Right ventricle myocardium inferior (tissue), 1 donor: Measurements from ENCODE around the gene OSTM1. TPM values are rescaled to one million over a fixed set of nuclear protein-coding genes. Genes with fewer than 3 reads are reported as not detected.
"Not testable (repeated sequence)": the region's sequence is repeated elsewhere in the genome, so short reads cannot be mapped to it uniquely, and the experiment has no call there.

ENCODE experiments used
- ATAC-seq: fragments of 200-7000 bp; cut with Tn5 transposase; one replicate; pipeline ENCODE4 v1.9.1; 2020; ENCODE audit warnings: mild to moderate bottlenecking, moderate library complexity
- DNase-seq: peaks from one replicate; pipeline ENCODE4 v3.0.0; 2021; ENCODE audit errors: missing footprints
- intact Hi-C: fragments of 100-400 bp; cut with DNase I; formaldehyde crosslinking; loops from one replicate; pipeline ENCODE4 v1.11.0; 2022
- total RNA-seq: library from RNA; stranded (reverse); fragmentation: NEBNext Ultra II Directional; extraction: Animal tissue kit (Norgen Biotek cat#: 25700); gene quantifications from one replicate; pipeline ENCODE4 v1.2.1, GENCODE V29; 2021
- donor health status: DM: no; HTN: yes; CAD: no; lungs with severe emphysema.

OSTM1 gene
- total RNA-seq, 1 donor from 2014 or later = 34.8 TPM

- DNase-seq = no peak
- ATAC-seq = no peak
- intact Hi-C loops = no loop called here
These were observed 44.3 kb downstream of the OSTM1 start for GRCh38 chr6:108030211-108030610.

GRCh38 chr6:108029226-108029921 lies 45.2 kb downstream of the OSTM1 start:
- no peak for ATAC-seq
- no peak for DNase-seq
- intact Hi-C loops = no loop called here

DNA sequence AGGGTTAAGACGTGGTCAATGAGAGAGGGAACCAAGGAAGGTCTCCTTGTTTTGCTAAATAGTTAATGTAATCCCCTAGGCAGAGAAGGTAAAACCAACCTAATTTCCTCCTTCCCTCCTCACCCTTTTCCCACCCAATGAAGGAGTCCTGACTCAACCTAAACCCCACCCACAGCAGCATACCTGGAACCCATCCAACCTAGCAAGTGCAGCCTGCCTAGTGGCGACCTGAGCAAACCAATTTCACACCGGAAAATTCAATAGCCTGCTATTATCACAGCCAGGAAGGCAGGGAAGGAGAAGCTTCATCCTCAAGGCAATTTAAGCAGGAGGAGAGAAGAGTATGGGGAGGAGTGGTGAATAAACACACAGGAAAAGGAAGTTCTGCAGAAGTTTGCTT lies 46.9 kb downstream of the OSTM1 start:
- intact Hi-C loops = no loop called here
- ATAC-seq = no peak

GRCh38 chr6:108027056-108027455 lies 47.5 kb downstream of the OSTM1 start:
- no peak for DNase-seq
- ATAC-seq = no peak
- intact Hi-C loops = no loop called here

More for the DNA sequence above, 46.9 kb downstream of the OSTM1 start:
- no peak for DNase-seq

- intact Hi-C loops = no loop called here
- DNase-seq (no peak), ATAC-seq (no peak)
These were observed 50.0 kb downstream of the OSTM1 start for GRCh38 chr6:108024427-108025073.

DNA sequence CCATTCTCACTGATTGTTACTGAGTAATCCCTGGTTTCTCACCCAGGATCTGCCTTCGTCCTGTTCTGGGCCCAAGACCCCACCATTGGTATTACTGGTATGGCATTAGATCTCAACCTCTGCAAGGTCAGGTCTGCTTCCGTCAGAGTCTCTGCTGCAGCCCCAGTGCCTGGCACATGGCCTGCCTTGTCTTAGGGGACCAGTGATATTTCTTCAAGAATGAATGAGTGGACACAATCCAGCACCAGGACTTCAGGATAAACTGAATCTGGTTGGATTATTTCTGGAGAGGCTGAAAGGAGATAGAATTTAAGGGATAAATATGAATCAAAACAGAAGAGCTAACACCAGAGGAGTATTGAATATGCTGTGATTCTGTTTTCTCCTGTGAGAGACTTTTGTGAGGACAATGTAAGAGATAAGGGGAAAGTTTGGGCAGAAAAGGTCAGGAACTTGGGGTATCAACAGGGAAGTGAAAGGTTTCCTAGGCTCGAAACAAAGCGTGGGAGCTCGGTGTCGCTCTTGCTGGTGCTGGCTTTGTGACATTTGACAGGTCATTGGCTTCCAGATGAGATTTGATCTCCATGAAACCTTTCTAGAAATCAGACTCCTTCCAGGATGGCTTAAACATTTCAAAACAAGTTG lies 53.9 kb downstream of the OSTM1 start:
- ATAC-seq = no peak
- intact Hi-C loops = no loop called here
- DNase-seq = no peak

- ATAC-seq, intact Hi-C loops, DNase-seq: not testable (repeated sequence)
These were observed 58.3 kb downstream of the OSTM1 start for GRCh38 chr6:108016283-108016682.

GRCh38 chr6:108013787-108014439 lies 60.6 kb downstream of the OSTM1 start:
- intact Hi-C loops = no loop called here
- ATAC-seq (no peak), DNase-seq (no peak)

DNA sequence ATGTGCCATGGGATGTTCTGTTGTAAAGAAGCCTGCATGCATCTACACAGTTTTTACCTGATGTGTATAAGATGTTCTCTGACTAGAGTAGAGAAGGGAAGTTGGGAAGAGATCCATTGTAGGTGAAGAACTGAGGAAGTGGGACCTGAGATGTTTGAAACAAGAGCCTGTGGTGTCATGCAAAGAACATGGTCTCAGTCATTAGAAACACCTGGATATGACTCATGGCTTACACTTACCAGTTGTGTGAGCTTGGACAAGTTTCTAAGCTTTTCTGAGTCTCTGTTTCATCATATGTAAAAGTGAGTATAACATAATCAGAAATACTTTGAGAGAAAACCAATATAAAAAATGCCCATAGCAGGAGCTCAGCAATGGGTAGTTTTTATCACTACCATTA lies 64.6 kb downstream of the OSTM1 start:
- intact Hi-C loops = no loop called here
- DNase-seq = no peak
- ATAC-seq = no peak

- intact Hi-C loops, ATAC-seq, DNase-seq: not testable (repeated sequence)
These were observed 65.3 kb downstream of the OSTM1 start for GRCh38 chr6:108009258-108009657.

DNA sequence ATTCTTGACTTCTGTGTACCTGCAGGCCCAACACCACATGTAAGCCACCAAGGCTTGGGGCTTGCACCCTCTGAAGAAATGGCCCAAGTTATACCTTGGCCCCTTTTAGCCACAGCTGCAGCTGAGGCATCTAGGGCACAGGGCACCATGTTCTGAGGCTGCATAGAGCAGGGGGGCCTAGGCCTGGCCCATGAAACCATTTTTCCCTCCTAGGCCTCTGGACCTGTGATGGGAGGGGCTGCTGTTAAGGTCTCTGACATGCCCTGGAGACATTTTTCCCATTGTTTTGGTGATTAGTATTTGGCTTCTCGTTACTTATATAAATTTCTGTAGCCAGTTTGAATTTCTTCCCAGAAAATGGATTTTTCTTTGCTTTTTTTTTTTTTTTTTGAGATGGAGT lies 66.2 kb downstream of the OSTM1 start:
- no peak for ATAC-seq
- DNase-seq = no peak
- intact Hi-C loops = no loop called here

DNA sequence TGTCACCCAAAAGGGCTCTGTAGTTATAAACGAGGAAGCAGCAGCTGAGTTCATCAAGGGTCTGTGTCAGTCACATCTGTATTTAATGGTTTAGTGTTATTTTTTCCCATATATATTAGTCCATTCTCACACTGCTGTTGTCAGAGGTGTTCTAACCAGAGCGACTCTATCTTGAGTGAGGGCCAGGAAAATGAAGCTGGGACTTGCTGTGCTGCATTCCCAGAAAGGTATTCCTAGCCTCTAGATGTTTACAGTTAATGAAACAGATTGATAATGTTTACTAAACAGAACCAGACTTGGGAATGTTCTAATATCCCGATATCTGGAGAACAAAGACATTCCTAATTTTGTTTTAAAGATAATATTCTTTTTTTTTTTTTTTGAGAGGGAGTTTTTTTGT lies 68.6 kb downstream of the OSTM1 start:
- DNase-seq (no peak), ATAC-seq (no peak)
- intact Hi-C loops = no loop called here

DNA sequence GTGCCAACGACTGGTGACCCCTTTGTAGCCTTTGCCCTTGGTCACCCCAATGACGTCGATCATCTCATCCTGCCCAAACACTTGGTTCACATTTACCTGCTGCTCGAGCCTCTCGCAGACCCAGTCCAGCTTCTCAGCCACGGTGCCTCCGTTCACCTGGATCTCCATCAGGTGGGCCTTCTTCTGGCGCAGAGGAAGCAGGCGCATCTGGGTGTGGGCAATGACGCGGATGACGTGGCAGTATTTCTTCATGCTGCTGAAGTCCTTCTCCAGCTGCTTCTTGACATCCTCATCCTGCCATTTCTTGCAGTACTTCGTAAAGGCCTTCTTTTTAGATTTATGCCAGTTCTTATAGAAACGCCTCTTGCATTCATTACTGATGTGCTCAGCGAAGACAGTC lies 69.7 kb downstream of the OSTM1 start:
- intact Hi-C loops = no loop called here
- DNase-seq (no peak), ATAC-seq (no peak)

- intact Hi-C loops = no loop called here
- DNase-seq = no peak
- ATAC-seq = no peak
These were observed 71.9 kb downstream of the OSTM1 start for GRCh38 chr6:108002365-108003221.

DNA sequence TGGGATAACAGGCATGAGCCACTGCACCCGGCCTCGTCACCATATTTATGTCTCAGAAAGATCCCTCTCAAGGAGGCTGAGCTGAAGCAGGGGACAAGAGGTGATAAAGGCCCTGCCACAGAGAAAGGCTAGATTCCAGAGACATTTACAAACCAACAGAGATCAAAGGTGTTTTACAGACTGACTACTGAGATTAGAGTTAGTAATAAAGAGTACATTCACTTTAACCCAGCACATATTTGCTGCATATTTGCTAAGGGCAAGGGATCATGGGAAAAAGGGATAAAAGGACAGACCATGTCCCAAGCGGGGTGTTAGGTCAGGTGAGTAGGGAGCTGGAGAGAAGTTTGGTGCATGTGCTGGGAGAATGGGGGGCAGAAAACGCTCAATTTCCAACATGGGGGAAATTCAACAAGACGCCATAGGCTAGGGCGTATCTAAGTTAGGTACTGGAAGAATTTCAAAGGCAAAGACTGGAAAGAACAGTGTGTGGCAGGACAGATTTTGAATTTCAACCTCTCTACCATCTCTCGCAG lies 72.8 kb downstream of the OSTM1 start:
- no peak for DNase-seq
- intact Hi-C loops = no loop called here

GRCh38 chr6:108000259-108000658 lies 74.3 kb downstream of the OSTM1 start:
- ATAC-seq = not testable (repeated sequence)

More for the DNA sequence above, 72.8 kb downstream of the OSTM1 start:
- no peak for ATAC-seq

DNA sequence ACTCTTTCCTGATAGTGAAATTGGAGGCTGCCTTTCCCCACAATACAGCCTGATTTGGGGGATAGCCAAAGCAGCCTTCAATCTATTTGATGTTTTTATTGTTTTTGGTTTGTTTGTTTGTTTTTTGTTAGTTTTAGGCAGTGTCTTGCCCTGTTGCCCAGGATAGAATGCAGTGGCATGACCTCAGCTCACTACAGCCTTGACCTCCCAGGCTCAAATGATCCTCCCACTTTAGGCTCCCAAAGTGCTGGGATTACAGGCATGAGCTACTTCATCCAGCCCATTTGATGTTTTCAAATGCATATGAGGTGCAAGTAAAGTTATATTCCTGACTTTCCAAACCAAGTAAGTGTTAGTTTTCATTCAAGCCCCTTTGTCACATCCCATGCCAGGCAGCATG lies 75.2 kb downstream of the OSTM1 start:
- intact Hi-C loops = no loop called here
- DNase-seq = no peak
- ATAC-seq = no peak

More at GRCh38 chr6:108000259-108000658, 74.3 kb downstream of the OSTM1 start:
- intact Hi-C loops, DNase-seq: not testable (repeated sequence)

GRCh38 chr6:107991772-107992550 lies 82.6 kb downstream of the OSTM1 start:
- ATAC-seq (no peak), DNase-seq (no peak)
- intact Hi-C loops = no loop called here
